Ovary (tissue), 9 donors: Measurements from ENCODE around the gene TBX1. TPM values are rescaled to one million over a fixed set of nuclear protein-coding genes. Genes with fewer than 3 reads are reported as not detected.

Experiments
- DNase-seq, 5 donors: peaks; one replicate each; pipeline ENCODE4 v3.0.0-alpha.2; 2019 to 2020
- H3K27ac ChIP-seq, 2 donors: fragments of 200-600 bp; one replicate each; pipeline versions ENCODE4 v1.5.1 to v1.8.0; 2019 to 2022
- H3K27me3 ChIP-seq: fragments of 200-600 bp; one replicate; pipeline ENCODE4 v1.8.0; 2022
- H3K36me3 ChIP-seq: fragments of 200-600 bp; sonication (generic); one replicate; pipeline ENCODE4 v1.5.1; 2019
- H3K4me1 ChIP-seq: one replicate; pipeline ENCODE4 v1.8.1; 2013; ENCODE audit warnings: mild to moderate bottlenecking, moderate library complexity; ENCODE audit not compliant: insufficient read depth
- H3K4me3 ChIP-seq: fragments of 200-600 bp; sonication (generic); one replicate; pipeline ENCODE4 v1.5.1; 2017
- H3K9me3 ChIP-seq, 2 donors: fragments of 200-600 bp in 1 of 2; sonication (generic) in 1 of 2; one replicate each; pipeline versions ENCODE4 v1.5.1 to v1.8.1; 2013 to 2019; ENCODE audit warnings: mild to moderate bottlenecking in 1 of 2, moderate library complexity in 1 of 2
- EP300 ChIP-seq: sonication (generic); formaldehyde crosslinking; IDR thresholded peaks from one replicate; pipeline ENCODE4 v1.6.1; 2017; ENCODE audit warnings: antibody characterized with exemption
- POLR2A ChIP-seq: fragments of 450-650 bp; IDR thresholded peaks from one replicate; pipeline ENCODE4 v1.6.1; 2017; ENCODE audit warnings: antibody characterized with exemption, mild to moderate bottlenecking, moderate library complexity
- WGBS, 3 donors: extraction: QIAGEN DNeasy Blood & Tissue Kit in 1 of 3; methylation state at CpG; one replicate each; pipeline versions ENCODE4 v1.1.5 to v1.1.7; 2013 to 2017; 5-methylcytosine and 5-hydroxymethylcytosine counted together
- intact Hi-C, 4 donors: fragments of 100-400 bp; cut with DNase I; formaldehyde crosslinking; loops; one replicate each; pipeline versions ENCODE4 v1.11.0 to v1.15.1; 2022 to 2023
- polyA plus RNA-seq, 2 donors: library from polyadenylated mRNA; stranded (reverse); fragments of 200-250 nt in 1 of 2; fragments of 350-450 nt in 1 of 2; fragmentation: Illumina TruSeq in 1 of 2; extraction: RNeasy Lipid Tissue Mini Kit (QIAGEN cat#74804) in 1 of 2; gene quantifications; one replicate each; pipeline ENCODE4 v1.2.3, GENCODE V29; 2013 to 2014
- total RNA-seq, 7 donors: library from RNA; depleted of rRNA in 2 of 7; stranded (reverse); fragments of >200 nt in 2 of 7; fragmentation: NEBNext Ultra II Directional in 3 of 7; extraction: Animal tissue kit (Norgen Biotek cat#: 25700) in 3 of 7; gene quantifications; one replicate each; pipeline versions ENCODE4 v1.1.0 to v1.2.4, GENCODE V29; 2016 to 2023
- TF ChIP-seq, protein P1 (sequence below), 3 donors: fragments of 450-650 bp in 2 of 3; fragments of 200-600 bp in 1 of 3; IDR thresholded peaks; one replicate each; pipeline versions ENCODE4 v1.5.1 to v1.8.0; 2016 to 2022; ENCODE audit warnings: antibody characterized with exemption in 3 of 3, mild to moderate bottlenecking in 1 of 3
- donor health status: DM: no; HTN: no; CAD: no; lungs with moderate emphysema.
- donor health status: DM: no; HTN: no; CAD: no.
- donor health status: Bipolar disorder and iron deficiency.
- donor health status: DM: yes; HTN: yes; CAD: no.
- donor health status: DM: no; HTN: no; CAD: no.
- donor health status: DM: yes; HTN: yes; CAD: no.

The TBX1 gene
- total and polyA plus RNA-seq, 9 donors, result 1.2 to 23.8 (median 2.9) TPM; not detected in 1

DNA sequence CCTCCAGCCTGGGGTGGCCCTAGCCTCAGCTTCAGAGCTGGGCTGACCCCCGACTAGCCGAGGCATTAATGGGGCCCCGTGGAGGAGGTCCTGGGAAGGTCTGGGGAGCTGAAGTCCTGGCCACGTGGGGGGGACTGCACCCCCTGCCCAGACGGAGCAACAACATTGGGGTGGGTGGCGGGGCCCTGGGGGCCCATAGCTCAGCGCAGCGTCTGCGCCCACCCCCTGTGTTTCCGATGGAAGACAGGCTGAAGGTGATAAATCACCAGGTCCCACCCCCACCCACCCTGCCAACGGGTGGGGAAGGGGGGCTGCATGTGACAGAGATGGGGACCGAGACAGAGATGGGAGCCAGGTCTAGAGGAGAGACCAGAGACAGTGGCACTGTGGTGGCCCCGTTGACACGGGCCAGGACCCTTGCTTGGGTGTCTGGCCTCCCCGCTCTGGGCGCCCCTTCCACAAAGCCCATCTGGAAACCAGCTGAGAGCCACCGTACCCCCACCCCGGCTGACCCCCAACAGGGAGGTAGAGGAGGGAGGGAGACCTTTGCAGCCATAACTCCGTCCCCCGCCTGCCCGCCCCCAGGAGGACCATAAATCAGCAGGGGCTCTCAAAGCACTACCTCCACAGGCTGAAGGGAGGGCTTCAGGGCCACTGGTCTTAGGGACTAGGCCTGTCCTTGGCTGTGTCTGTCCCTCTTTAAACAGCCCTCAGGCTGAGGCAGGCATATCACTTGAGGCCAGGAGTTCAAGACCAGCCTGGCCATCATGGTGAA, 29.0 kb upstream of the TBX1 start:
- H3K27me3 ChIP-seq, result no peaks in the 10 kb centered on the region
- DNase-seq, result no peak
- H3K4me1 ChIP-seq, result no peaks in the 10 kb centered on the region
- no peaks in the 10 kb centered on the region for H3K9me3 ChIP-seq
- H3K4me3 ChIP-seq, result no peak overlapping the region
- WGBS, 3 donors, result 57 to 58% (median 57%) methylated on average over 17 to 21 of the region's 21 CpGs
- intact Hi-C loops, result loop anchor here (2.0 to 5.0 kb wide), 4 partner anchors 179 to 286 kb away; partner anchors contain the start of gene ARVCF (in 1 of the 4)
- no peak overlapping the region for H3K27ac ChIP-seq
- TF ChIP-seq POLR2A (no peak), EP300 (no peak)
- TF ChIP-seq, protein P1, sequence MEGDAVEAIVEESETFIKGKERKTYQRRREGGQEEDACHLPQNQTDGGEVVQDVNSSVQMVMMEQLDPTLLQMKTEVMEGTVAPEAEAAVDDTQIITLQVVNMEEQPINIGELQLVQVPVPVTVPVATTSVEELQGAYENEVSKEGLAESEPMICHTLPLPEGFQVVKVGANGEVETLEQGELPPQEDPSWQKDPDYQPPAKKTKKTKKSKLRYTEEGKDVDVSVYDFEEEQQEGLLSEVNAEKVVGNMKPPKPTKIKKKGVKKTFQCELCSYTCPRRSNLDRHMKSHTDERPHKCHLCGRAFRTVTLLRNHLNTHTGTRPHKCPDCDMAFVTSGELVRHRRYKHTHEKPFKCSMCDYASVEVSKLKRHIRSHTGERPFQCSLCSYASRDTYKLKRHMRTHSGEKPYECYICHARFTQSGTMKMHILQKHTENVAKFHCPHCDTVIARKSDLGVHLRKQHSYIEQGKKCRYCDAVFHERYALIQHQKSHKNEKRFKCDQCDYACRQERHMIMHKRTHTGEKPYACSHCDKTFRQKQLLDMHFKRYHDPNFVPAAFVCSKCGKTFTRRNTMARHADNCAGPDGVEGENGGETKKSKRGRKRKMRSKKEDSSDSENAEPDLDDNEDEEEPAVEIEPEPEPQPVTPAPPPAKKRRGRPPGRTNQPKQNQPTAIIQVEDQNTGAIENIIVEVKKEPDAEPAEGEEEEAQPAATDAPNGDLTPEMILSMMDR (IDR thresholded peaks at IDR 0.05), result no peak
- H3K36me3 ChIP-seq, result no peaks in the 10 kb centered on the region

DNA sequence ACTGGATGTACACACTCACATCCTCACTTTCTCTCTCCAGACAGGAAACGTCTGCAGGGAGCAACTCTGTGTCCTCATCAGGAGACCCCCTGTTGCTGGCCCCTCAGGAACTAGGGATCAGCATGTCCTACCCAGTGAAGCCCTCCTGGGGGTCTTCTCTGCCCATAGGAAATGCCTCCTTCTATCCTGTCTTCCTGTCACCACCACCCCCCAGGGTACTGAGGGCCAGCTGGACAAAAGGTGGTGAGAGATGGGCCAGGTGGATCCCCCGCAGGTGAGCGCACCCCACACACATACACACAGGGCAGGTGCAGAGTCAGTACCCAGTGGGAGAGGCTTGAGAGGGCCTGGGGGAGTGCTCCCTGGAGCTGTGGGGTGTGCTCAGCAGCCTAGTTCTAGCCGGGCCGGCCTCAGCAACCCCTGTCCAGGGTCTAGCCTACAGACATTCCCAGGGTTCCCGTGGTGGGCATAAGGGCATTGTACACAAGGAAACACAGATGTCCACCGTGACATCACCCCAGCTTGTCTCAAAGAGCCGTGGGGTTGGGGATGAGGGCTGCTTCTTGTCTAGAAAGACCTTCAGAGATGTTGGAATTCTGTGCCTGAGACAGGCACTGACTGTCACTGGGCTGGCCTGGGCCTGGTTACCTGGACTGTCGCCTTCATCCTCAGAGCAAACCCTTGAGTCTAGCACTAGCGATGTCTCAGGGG, 28.0 kb upstream of the TBX1 start:
- no peaks in the 10 kb centered on the region for H3K9me3 ChIP-seq
- 87 to 93% (median 88%) methylated on average over 10 of the region's 10 CpGs for WGBS, 3 donors
- intact Hi-C loops, result loop anchor here in 2 of 4 donors (5.0 kb wide), 2 partner anchors 180 to 285 kb away; partner anchors contain the start of gene ARVCF (in 1 of the 2)
- no peaks in the 10 kb centered on the region for H3K36me3 ChIP-seq
- no peaks in the 10 kb centered on the region for H3K27me3 ChIP-seq
- TF ChIP-seq, protein P1 (IDR thresholded peaks at IDR 0.05), result no peak
- no peak for TF ChIP-seq POLR2A
- TF ChIP-seq EP300, result no peak
- no peak overlapping the region for H3K27ac ChIP-seq
- no peaks in the 10 kb centered on the region for H3K4me1 ChIP-seq
- no peak for DNase-seq
- no peak overlapping the region for H3K4me3 ChIP-seq

DNA sequence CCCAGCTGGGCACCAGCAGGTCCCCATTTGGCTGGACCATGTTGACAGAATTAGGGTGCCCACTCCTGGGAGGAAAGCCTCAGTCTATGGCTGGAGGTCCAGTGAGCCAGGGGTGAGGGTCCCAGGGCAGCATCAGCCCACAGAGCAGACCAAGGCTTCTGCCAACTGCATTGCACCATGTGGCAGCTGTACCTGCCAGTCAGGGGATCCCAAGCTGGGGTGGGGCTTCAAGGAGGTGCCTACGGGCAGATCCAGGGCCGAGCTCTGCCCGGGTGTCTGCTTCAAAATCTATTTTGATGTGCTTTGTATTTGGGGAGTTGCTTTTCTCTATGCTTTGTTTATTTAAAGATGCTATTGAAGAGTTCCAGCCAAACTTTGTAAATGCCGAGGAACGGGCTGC, 26.8 kb upstream of the TBX1 start:
- Histone ChIP-seq H3K27me3 (no peaks in the 10 kb centered on the region), H3K4me3 (no peak overlapping the region), H3K27ac (no peak overlapping the region), H3K9me3 (no peaks in the 10 kb centered on the region), H3K36me3 (no peaks in the 10 kb centered on the region), H3K4me1 (no peaks in the 10 kb centered on the region)
- TF ChIP-seq POLR2A (no peak), EP300 (no peak)
- TF ChIP-seq, protein P1 (IDR thresholded peaks at IDR 0.05), result no peak
- intact Hi-C loops, result loop anchor here in 2 of 4 donors (5.0 kb wide), 2 partner anchors 179 to 284 kb away; partner anchors contain the start of gene ARVCF (in 1 of the 2)
- 44 to 70% (median 54%) methylated on average over 5 of the region's 5 CpGs for WGBS, 3 donors
- no peak for DNase-seq

DNA sequence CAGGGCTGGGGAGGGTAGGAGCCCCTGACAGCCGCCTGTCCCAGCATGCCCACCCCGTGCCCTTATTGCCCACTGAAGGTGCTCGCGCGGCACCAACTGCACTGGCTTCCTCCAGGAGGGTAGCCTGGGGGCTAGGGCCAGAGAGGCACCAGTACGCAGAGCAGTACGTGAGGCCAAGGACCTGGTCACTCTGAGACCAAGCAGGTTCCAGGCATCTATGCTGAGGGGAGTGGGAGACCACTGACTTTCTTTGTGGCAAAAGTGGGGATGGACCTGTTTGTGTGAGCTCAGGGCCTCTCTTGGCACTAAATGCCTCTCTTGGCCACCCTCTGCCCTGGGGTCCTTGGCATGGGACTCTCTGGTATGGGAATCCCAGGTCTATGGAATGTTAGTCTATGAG, 26.4 kb upstream of the TBX1 start:
- Histone ChIP-seq H3K36me3 (no peaks in the 10 kb centered on the region), H3K4me1 (no peaks in the 10 kb centered on the region), H3K4me3 (no peak overlapping the region), H3K27ac (no peak overlapping the region), H3K9me3 (no peaks in the 10 kb centered on the region), H3K27me3 (no peaks in the 10 kb centered on the region)
- intact Hi-C loops, result loop anchor here in 2 of 4 donors (5.0 kb wide), 2 partner anchors 178 to 283 kb away; partner anchors contain the start of gene ARVCF (in 1 of the 2)
- WGBS, 3 donors, result 87 to 93% (median 92%) methylated on average over 7 of the region's 7 CpGs
- DNase-seq, result no peak
- TF ChIP-seq, protein P1 (IDR thresholded peaks at IDR 0.05), result no peak
- TF ChIP-seq POLR2A (no peak), EP300 (no peak)
